ENCODE results near the gene RNF8. TPM values are rescaled to one million over a fixed set of nuclear protein-coding genes. Genes with fewer than 3 reads are reported as not detected.

The RNF8 gene
- total and polyA plus RNA-seq, 9 of the 15 experiments (the other 6 are each of a cell fraction or from before 2014, with no cell fraction given): 10.6 to 47.0 (median 37.5) TPM

- no peak; the same call in 1 of the 2 replicates for TF ChIP-seq REST (IDR thresholded peaks at IDR 0.05; ENCODE audit: borderline replicate concordance)
- TF ChIP-seq REST (CRISPR knock-in tag; IDR thresholded peaks at IDR 0.05; ENCODE audit: low read depth): no peak
- TF ChIP-seq POLR2AphosphoS5 (IDR thresholded peaks at IDR 0.05; ENCODE audit: control insufficient read depth, insufficient read depth, low read depth, low read length): 0 out of 2 replicates have a peak, but pooled peaks have one; percentile 31
- 0 out of 2 replicates have a peak, but pooled peaks have one; percentile 24 for TF ChIP-seq KLF16 (IDR thresholded peaks at IDR 0.05)
- peak; percentile 66 for TF ChIP-seq NCOR1 (IDR thresholded peaks at IDR 0.05)
- TF ChIP-seq NR2C1 (IDR thresholded peaks at IDR 0.05): peak; percentile 87
- peak; percentile 90 for TF ChIP-seq NR2C1 (tag; IDR thresholded peaks at IDR 0.05)
- TF ChIP-seq ZNF263 (CRISPR knock-in tag; IDR thresholded peaks at IDR 0.05; ENCODE audit: borderline replicate concordance): no peak
- TF ChIP-seq NR2C2 (CRISPR knock-in tag; IDR thresholded peaks at IDR 0.05): no peak
- TF ChIP-seq NR2C2 (tag; IDR thresholded peaks at IDR 0.05): peak; percentile 82
- no peak for TF ChIP-seq ZBTB17 (CRISPR knock-in tag; IDR thresholded peaks at IDR 0.05)
- no peak for TF ChIP-seq KLF6 (CRISPR knock-in tag; IDR thresholded peaks at IDR 0.05; ENCODE audit: borderline replicate concordance)
- TF ChIP-seq ZC3H4 (CRISPR knock-in tag; IDR thresholded peaks at IDR 0.05; ENCODE audit: borderline replicate concordance): no peak
- peak; percentile 51 to 87; a peak in 3 of 4 replicates for TF ChIP-seq RCOR1 (IDR thresholded peaks at IDR 0.05; ENCODE audit: borderline replicate concordance in 1 of 2, low read depth in 2 of 2, low read length in 2 of 2)
- peak; percentile 86 for TF ChIP-seq CBFA2T3 (IDR thresholded peaks at IDR 0.05)
- peak in 1 of 2 experiments; percentile 65; a peak in 1 of 4 replicates for TF ChIP-seq HDAC1 (IDR thresholded peaks at IDR 0.05)
- TF ChIP-seq ARID4B (CRISPR knock-in tag; IDR thresholded peaks at IDR 0.05): no peak
Measured at GRCh38 chr6:37399795-37400490, 46.2 kb downstream of the RNF8 start (continued).
